Prostate gland (tissue), 2 donors: ENCODE data around the gene SUGCT.

Experiments
- CTCF ChIP-seq, 4 experiments: fragments of 200-600 bp in 2 of 4; fragments of 450-650 bp in 2 of 4; sonication (generic) in 2 of 4; IDR thresholded peaks; 1 replicate in 3 of 4; 2 replicates in 1 of 4; pipeline ENCODE4 v1.5.1; 2016 to 2019; ENCODE audit warnings: antibody characterized with exemption in 4 of 4, mild to moderate bottlenecking in 2 of 4, moderate library complexity in 2 of 4
- POLR2AphosphoS5 ChIP-seq: sonication (generic); formaldehyde crosslinking; IDR thresholded peaks from one replicate; pipeline ENCODE4 v1.6.1; 2017; ENCODE audit warnings: antibody characterized with exemption

- TF ChIP-seq CTCF (IDR thresholded peaks at IDR 0.05) (no peak), POLR2AphosphoS5 (no peak)
Measured at GRCh38 chr7:40882071-40882658, 747.4 kb downstream of the SUGCT start.
